ENCODE measurements around the gene AP2A2. TPM values are rescaled to one million over a fixed set of nuclear protein-coding genes. Genes with fewer than 3 reads are reported as not detected.
A peak's percentile ranks its signal among the peaks of the same experiment; 100 is the strongest.

Gene AP2A2
- total RNA-seq, 2 donors from 2014 or later, result 35.1 to 70.2 TPM

- Histone ChIP-seq H3K4me3 (no peak overlapping the region), H3K36me3 (peaks cover 0 to 33% of the 10 kb centered on the region in 2 donors), H3K9me3 (no peaks in the 10 kb centered on the region), H3K27ac (peak overlapping the region in 1 of 2 donors; percentile 63), H3K27me3 (replicated peaks; ENCODE audit: insufficient read depth) (no peaks in the 10 kb centered on the region), H3K4me1 (replicated peaks) (peaks cover 4% of the 10 kb centered on the region)
- WGBS, result 64% methylated on average over 24 of the region's 28 CpGs
- intact Hi-C loops (cut with DNase I), result no loop called here
- peak; percentile 81 for DNase-seq (ENCODE audit: low spot score)
- TF ChIP-seq POLR2AphosphoS5 (IDR thresholded peaks at IDR 0.05) (peak; percentile 80), POLR2A (IDR thresholded peaks at IDR 0.05) (no peak)
- TF ChIP-seq, protein P1, sequence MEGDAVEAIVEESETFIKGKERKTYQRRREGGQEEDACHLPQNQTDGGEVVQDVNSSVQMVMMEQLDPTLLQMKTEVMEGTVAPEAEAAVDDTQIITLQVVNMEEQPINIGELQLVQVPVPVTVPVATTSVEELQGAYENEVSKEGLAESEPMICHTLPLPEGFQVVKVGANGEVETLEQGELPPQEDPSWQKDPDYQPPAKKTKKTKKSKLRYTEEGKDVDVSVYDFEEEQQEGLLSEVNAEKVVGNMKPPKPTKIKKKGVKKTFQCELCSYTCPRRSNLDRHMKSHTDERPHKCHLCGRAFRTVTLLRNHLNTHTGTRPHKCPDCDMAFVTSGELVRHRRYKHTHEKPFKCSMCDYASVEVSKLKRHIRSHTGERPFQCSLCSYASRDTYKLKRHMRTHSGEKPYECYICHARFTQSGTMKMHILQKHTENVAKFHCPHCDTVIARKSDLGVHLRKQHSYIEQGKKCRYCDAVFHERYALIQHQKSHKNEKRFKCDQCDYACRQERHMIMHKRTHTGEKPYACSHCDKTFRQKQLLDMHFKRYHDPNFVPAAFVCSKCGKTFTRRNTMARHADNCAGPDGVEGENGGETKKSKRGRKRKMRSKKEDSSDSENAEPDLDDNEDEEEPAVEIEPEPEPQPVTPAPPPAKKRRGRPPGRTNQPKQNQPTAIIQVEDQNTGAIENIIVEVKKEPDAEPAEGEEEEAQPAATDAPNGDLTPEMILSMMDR (IDR thresholded peaks at IDR 0.05), result no peak
Observed at GRCh38 chr11:986270-986951, 60.7 kb downstream of the AP2A2 start.

DNA sequence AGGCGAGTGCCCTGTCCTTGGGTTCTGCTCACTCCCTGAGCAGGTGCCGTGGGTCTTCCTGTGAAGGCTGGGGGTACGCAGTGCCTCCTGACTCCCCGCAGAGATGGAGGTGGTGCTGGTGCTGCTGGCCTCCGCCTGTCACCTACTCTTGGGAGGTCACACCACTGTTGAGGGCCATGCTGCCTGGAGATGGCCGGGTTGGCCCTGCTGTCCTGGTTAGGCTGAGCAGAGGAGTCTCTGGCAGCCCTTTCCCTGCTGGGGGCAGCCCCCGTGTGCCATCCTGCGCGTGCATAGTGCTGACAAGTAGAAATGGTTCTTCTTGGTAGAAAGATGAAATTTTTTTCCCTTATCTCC, 61.3 kb downstream of the AP2A2 start:
- WGBS, result 93% methylated on average over 6 of the region's 9 CpGs
- DNase-seq (ENCODE audit: low spot score), result no peak
- Histone ChIP-seq H3K4me3 (no peak overlapping the region), H3K36me3 (peaks cover 0 to 33% of the 10 kb centered on the region in 2 donors), H3K27ac (peak overlapping the region in 1 of 2 donors; percentile 63), H3K9me3 (no peaks in the 10 kb centered on the region), H3K27me3 (replicated peaks; ENCODE audit: insufficient read depth) (no peaks in the 10 kb centered on the region), H3K4me1 (replicated peaks) (peaks cover 4% of the 10 kb centered on the region)
- TF ChIP-seq POLR2AphosphoS5 (IDR thresholded peaks at IDR 0.05), result no peak
- TF ChIP-seq, protein P1 (IDR thresholded peaks at IDR 0.05), result no peak
- TF ChIP-seq POLR2A (IDR thresholded peaks at IDR 0.05), result no peak
- intact Hi-C loops (cut with DNase I), result no loop called here

DNA sequence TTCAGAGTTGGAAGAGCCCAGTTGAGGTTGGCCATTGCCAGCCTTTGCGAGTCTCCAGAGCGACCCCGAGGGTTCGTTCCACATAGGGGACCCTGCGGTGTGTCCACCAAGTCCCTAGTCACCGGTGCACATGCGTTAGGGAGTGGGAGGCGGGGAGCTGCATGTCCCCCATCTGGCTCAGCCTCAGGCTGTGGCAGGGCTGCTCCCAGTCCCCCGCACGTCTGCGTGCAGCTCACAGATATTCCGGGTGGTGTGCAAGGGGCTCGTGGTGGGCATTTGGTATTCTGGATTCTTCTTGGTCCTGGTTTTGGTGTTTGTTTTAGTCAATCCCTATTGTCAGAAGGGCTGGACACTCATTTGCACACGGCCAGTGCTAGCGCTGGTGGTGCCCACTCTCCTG, 62.0 kb downstream of the AP2A2 start:
- no peak for DNase-seq (ENCODE audit: low spot score)
- Histone ChIP-seq H3K36me3 (peaks cover under 1 to 34% of the 10 kb centered on the region in 2 donors), H3K27me3 (replicated peaks; ENCODE audit: insufficient read depth) (no peaks in the 10 kb centered on the region), H3K27ac (no peak overlapping the region), H3K4me1 (replicated peaks) (peaks cover 4% of the 10 kb centered on the region), H3K4me3 (no peak overlapping the region), H3K9me3 (no peaks in the 10 kb centered on the region)
- intact Hi-C loops (cut with DNase I), result no loop called here
- TF ChIP-seq, protein P1 (IDR thresholded peaks at IDR 0.05), result no peak
- TF ChIP-seq POLR2AphosphoS5 (IDR thresholded peaks at IDR 0.05), result no peak
- WGBS, result 96% methylated on average over 15 of the region's 15 CpGs

DNA sequence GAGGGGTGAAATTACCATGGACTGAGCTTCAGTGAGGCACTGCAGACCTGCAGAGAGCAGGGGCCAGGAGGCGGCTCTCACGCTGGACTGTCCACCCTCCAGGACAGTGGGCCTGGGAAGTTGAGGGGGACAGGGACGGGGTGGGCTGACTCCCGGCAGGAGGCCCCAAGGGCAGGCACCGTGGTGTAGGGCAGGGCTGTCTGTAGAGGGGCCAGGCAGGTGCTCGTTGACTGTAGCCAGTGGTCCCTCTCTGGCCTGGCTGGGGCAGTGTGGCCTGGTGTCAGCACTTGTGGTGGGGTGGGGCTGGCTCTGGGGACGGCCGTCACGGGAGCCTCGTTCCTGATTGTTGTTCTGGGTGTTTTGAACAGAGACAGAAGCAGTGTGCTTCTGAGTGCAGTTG, 64.4 kb downstream of the AP2A2 start:
- TF ChIP-seq, protein P1 (IDR thresholded peaks at IDR 0.05), result no peak
- TF ChIP-seq POLR2A (IDR thresholded peaks at IDR 0.05) (no peak), POLR2AphosphoS5 (IDR thresholded peaks at IDR 0.05) (no peak)

DNA sequence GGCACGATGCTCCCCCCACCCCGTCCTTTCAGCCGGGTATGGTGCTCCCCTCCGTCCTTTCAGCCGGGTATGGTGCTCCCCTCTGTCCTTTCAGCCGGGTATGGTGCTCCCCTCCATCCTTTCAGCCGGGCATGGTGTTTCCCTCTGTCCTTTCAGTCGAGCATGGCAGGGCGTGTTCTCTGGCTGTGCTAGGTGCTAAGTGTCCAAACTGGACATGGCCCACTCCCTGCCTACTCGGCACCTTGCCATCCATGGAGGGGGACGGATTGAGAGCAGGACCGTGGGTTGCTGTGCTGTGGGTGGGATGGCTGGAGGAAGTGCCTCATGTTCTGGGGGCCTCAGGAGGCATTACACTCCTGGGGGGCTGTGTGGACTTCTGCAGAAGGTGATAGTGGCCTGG, 65.4 kb downstream of the AP2A2 start:
- intact Hi-C loops (cut with DNase I), result no loop called here
- TF ChIP-seq, protein P1 (IDR thresholded peaks at IDR 0.05), result no peak
- no peak for TF ChIP-seq POLR2A (IDR thresholded peaks at IDR 0.05)
- TF ChIP-seq POLR2AphosphoS5 (IDR thresholded peaks at IDR 0.05), result no peak
- 83% methylated on average over 12 of the region's 12 CpGs for WGBS

More for the DNA sequence above, 64.4 kb downstream of the AP2A2 start:
- no peak overlapping the region for H3K27ac ChIP-seq
- intact Hi-C loops (cut with DNase I), result no loop called here
- no peaks in the 10 kb centered on the region for H3K9me3 ChIP-seq
- H3K4me1 ChIP-seq (replicated peaks), result peaks cover 4% of the 10 kb centered on the region
- no peaks in the 10 kb centered on the region for H3K27me3 ChIP-seq (replicated peaks; ENCODE audit: insufficient read depth)
- WGBS, result 93% methylated on average over 9 of the region's 10 CpGs
- H3K36me3 ChIP-seq, result peaks cover 5 to 45% of the 10 kb centered on the region in 2 donors
- DNase-seq (ENCODE audit: low spot score), result no peak
- no peak overlapping the region for H3K4me3 ChIP-seq

More for the DNA sequence above, 65.4 kb downstream of the AP2A2 start:
- H3K27ac ChIP-seq, result no peak overlapping the region
- H3K4me3 ChIP-seq, result no peak overlapping the region
- no peaks in the 10 kb centered on the region for H3K27me3 ChIP-seq (replicated peaks; ENCODE audit: insufficient read depth)
- H3K36me3 ChIP-seq, result peaks cover 5 to 35% of the 10 kb centered on the region in 2 donors
- H3K4me1 ChIP-seq (replicated peaks), result peaks cover 4% of the 10 kb centered on the region
- no peak for DNase-seq (ENCODE audit: low spot score)
- no peaks in the 10 kb centered on the region for H3K9me3 ChIP-seq

Measured in prostate gland (tissue), 2 donors.